ENCODE results near the gene PATE4.

PATE4 gene

GRCh38 chr11:125887373-125888324, 54.5 kb downstream of the PATE4 start, which contains the start of gene HYLS1:
Gene HYLS1, plus strand, starts transcription at chr11:125887668. Its CDS starts 11,701 bp downstream, at chr11:125899369.
- DNase-seq = peak; percentile 98

All from DMS79 (cell line).